Neural cell (in vitro differentiated cells): Measurements from ENCODE around the gene AP3M1. TPM values are rescaled to one million over a fixed set of nuclear protein-coding genes. Genes with fewer than 3 reads are reported as not detected.

Experiments
- H2AFZ ChIP-seq: fragments of 200-600, 300-800 bp; sonication (generic), shearing (Covaris generic); 2 replicates; pipeline ENCODE4 v1.6.0; 2014; ENCODE audit warnings: low read depth, mild to moderate bottlenecking, antibody characterized with exemption, low read length, moderate library complexity
- H3F3A ChIP-seq: fragments of 200-600 bp; shearing (Covaris generic); 2 replicates; pipeline ENCODE4 v1.6.1; 2016; ENCODE audit warnings: mild to moderate bottlenecking, moderate library complexity, mixed read lengths, antibody characterized with exemption, low read length; ENCODE audit not compliant: insufficient read depth, poor library complexity, severe bottlenecking
- H3K27ac ChIP-seq: fragments of 200-600, 300-800 bp; sonication (generic), shearing (Covaris generic); 2 replicates; pipeline ENCODE4 v1.5.1; 2014; ENCODE audit warnings: mild to moderate bottlenecking, low read length, moderate library complexity
- H3K27me3 ChIP-seq: fragments of 300-800, 200-600 bp; sonication (generic), shearing (Covaris generic); 2 replicates; pipeline ENCODE4 v1.6.0; 2014; ENCODE audit warnings: mild to moderate bottlenecking, low read depth, low read length, moderate library complexity; ENCODE audit not compliant: insufficient read depth
- H3K36me3 ChIP-seq: fragments of 300-800, 200-600 bp; sonication (generic), shearing (Covaris generic); 2 replicates; pipeline ENCODE4 v1.5.1; 2014; ENCODE audit warnings: mild to moderate bottlenecking, antibody characterized with exemption, low read length, moderate library complexity; ENCODE audit not compliant: insufficient read depth
- H3K4me2 ChIP-seq: fragments of 300-800, 200-600 bp; sonication (generic), shearing (Covaris generic); 2 replicates; pipeline ENCODE4 v1.6.0; 2014; ENCODE audit warnings: mild to moderate bottlenecking, low read length
- H3K4me3 ChIP-seq: fragments of 300-800, 200-600 bp; sonication (generic), shearing (Covaris generic); 2 replicates; pipeline ENCODE4 v1.5.1; 2014; ENCODE audit warnings: mild to moderate bottlenecking, low read length, moderate library complexity
- H3K79me2 ChIP-seq: fragments of 200-600 bp; shearing (Covaris generic); replicated peaks from 2 replicates; pipeline ENCODE4 v1.6.0; 2014; ENCODE audit warnings: mild to moderate bottlenecking, low read length, moderate library complexity; ENCODE audit not compliant: insufficient read depth
- H3K9ac ChIP-seq: fragments of 300-800, 200-600 bp; sonication (generic), shearing (Covaris generic); 2 replicates; pipeline ENCODE4 v1.6.1; 2016; ENCODE audit warnings: mild to moderate bottlenecking, low read length, mixed read lengths
- H3K9me2 ChIP-seq: fragments of 200-600 bp; shearing (Covaris generic); 2 replicates; pipeline ENCODE4 v1.6.1; 2016; ENCODE audit warnings: mild to moderate bottlenecking, low read length, mixed read lengths; ENCODE audit not compliant: insufficient read depth
- H3K9me3 ChIP-seq: fragments of 200-600, 300-800 bp; sonication (generic), shearing (Covaris generic); 2 replicates; pipeline ENCODE4 v1.6.1; 2016; ENCODE audit warnings: mild to moderate bottlenecking, mixed run types, low read length, moderate library complexity, mixed read lengths
- H4K20me1 ChIP-seq: fragments of 200-600 bp; shearing (Covaris generic); 2 replicates; pipeline ENCODE4 v1.6.1; 2016; ENCODE audit warnings: mild to moderate bottlenecking, mixed run types; ENCODE audit not compliant: insufficient read depth
- EP300 ChIP-seq: fragments of 450-650 bp; conservative IDR thresholded peaks from 2 replicates; pipeline ENCODE4 v1.6.1; 2014; ENCODE audit warnings: antibody characterized with exemption, mild to moderate bottlenecking, moderate library complexity; ENCODE audit not compliant: poor library complexity, severe bottlenecking
- EZH2 ChIP-seq: fragments of 200-600, 300-800 bp; shearing (Covaris generic), sonication (generic); IDR thresholded peaks from 2 replicates; pipeline ENCODE4 v1.6.1; 2014; ENCODE audit warnings: antibody characterized with exemption, low read length, borderline replicate concordance, mild to moderate bottlenecking; ENCODE audit not compliant: insufficient read depth, poor library complexity, severe bottlenecking
- MXI1 ChIP-seq: fragments of 450-650 bp; conservative IDR thresholded peaks from 2 replicates; pipeline ENCODE4 v1.6.1; 2014; ENCODE audit warnings: antibody characterized with exemption, mild to moderate bottlenecking; ENCODE audit not compliant: poor library complexity, severe bottlenecking
- POLR2AphosphoS5 ChIP-seq: IDR thresholded peaks from 2 replicates; pipeline ENCODE4 v1.6.1; 2012
- RAD21 ChIP-seq: fragments of 450-650 bp; conservative IDR thresholded peaks from 2 replicates; pipeline ENCODE4 v1.6.1; 2014; ENCODE audit warnings: antibody characterized with exemption, mild to moderate bottlenecking, moderate library complexity
- SMC3 ChIP-seq: fragments of 450-650 bp; conservative IDR thresholded peaks from 2 replicates; pipeline ENCODE4 v1.6.1; 2014; ENCODE audit warnings: antibody characterized with exemption, mild to moderate bottlenecking, moderate library complexity; ENCODE audit not compliant: poor library complexity
- TAF1 ChIP-seq: IDR thresholded peaks from 2 replicates; pipeline ENCODE4 v1.6.1; 2012; ENCODE audit warnings: low read depth
- polyA minus RNA-seq: library from RNA; depleted of rRNA, polyadenylated mRNA; stranded (reverse); fragments of >200 nt; gene quantifications from 2 replicates; pipeline ENCODE4 v1.2.3, GENCODE V29; 2014
- polyA plus RNA-seq: library from polyadenylated mRNA; depleted of rRNA; stranded (reverse); fragments of >200 nt; gene quantifications from 2 replicates; pipeline ENCODE4 v1.2.3, GENCODE V29; 2014
- TF ChIP-seq, protein P1 (sequence below): IDR thresholded peaks from 2 replicates; pipeline ENCODE4 v1.6.1; 2012; ENCODE audit warnings: borderline replicate concordance
- TF ChIP-seq, protein P2 (sequence below): fragments of 450-650 bp; IDR thresholded peaks from 2 replicates; pipeline ENCODE4 v1.5.1; 2014; ENCODE audit warnings: antibody characterized with exemption, mild to moderate bottlenecking, moderate library complexity; ENCODE audit not compliant: poor library complexity, severe bottlenecking

AP3M1 gene, protein sequence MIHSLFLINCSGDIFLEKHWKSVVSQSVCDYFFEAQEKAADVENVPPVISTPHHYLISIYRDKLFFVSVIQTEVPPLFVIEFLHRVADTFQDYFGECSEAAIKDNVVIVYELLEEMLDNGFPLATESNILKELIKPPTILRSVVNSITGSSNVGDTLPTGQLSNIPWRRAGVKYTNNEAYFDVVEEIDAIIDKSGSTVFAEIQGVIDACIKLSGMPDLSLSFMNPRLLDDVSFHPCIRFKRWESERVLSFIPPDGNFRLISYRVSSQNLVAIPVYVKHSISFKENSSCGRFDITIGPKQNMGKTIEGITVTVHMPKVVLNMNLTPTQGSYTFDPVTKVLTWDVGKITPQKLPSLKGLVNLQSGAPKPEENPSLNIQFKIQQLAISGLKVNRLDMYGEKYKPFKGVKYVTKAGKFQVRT
- polyA plus RNA-seq (26.7 and 28.1 TPM in 2 replicates), polyA minus RNA-seq (61.6 and 65.5 TPM in 2 replicates)

DNA sequence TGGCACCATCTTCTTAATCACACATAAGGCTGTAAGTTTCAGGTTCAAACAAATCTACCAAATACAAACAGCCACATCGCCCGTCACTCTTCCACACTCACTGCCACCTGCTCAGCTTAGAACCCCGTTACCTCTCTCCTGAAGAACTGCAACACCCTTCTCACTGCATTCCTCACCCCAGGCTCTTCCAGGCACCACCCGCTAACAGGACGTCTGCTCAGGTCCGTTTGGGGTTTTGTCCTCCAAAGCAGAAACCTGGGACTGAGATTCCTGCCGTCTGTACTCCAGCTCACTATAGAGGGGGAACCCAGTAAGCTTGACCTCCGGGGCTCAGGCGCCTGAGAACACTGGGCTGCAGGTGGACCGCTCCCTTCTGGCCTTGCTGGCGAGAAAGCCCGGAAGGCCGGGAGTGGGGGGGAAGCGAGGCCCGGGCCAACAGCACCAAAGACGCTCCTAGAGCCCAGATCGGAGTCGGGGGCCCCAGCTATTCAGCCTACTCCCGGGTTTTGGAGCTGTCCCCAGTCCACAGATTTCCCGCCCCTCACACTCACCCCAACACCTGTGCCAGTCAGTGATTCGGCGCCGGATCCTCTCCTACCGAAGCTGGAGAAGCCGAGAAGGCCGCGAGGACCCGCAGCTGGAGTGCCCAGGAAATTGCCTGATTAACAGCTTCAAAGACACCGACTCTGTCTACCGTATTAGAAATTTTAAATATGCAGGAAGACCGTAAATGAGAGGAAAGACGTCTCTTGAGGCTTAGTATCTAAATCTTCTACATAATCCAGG lies at the start of gene AP3M1:
AP3M1 (minus strand) TSS at position 625 of the 786 bp plus-strand sequence. CDS start 12,449 bp downstream, outside the sequence.
- peak; percentile 67 for TF ChIP-seq POLR2AphosphoS5
- TF ChIP-seq MXI1, result peak; percentile 45
- TF ChIP-seq SMC3, result no peak
- TF ChIP-seq EZH2, result no peak
- no peak for TF ChIP-seq TAF1
- peak; percentile 30 for TF ChIP-seq RAD21
- TF ChIP-seq EP300, result no peak
- TF ChIP-seq, protein P1, sequence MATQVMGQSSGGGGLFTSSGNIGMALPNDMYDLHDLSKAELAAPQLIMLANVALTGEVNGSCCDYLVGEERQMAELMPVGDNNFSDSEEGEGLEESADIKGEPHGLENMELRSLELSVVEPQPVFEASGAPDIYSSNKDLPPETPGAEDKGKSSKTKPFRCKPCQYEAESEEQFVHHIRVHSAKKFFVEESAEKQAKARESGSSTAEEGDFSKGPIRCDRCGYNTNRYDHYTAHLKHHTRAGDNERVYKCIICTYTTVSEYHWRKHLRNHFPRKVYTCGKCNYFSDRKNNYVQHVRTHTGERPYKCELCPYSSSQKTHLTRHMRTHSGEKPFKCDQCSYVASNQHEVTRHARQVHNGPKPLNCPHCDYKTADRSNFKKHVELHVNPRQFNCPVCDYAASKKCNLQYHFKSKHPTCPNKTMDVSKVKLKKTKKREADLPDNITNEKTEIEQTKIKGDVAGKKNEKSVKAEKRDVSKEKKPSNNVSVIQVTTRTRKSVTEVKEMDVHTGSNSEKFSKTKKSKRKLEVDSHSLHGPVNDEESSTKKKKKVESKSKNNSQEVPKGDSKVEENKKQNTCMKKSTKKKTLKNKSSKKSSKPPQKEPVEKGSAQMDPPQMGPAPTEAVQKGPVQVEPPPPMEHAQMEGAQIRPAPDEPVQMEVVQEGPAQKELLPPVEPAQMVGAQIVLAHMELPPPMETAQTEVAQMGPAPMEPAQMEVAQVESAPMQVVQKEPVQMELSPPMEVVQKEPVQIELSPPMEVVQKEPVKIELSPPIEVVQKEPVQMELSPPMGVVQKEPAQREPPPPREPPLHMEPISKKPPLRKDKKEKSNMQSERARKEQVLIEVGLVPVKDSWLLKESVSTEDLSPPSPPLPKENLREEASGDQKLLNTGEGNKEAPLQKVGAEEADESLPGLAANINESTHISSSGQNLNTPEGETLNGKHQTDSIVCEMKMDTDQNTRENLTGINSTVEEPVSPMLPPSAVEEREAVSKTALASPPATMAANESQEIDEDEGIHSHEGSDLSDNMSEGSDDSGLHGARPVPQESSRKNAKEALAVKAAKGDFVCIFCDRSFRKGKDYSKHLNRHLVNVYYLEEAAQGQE, result no peak
- TF ChIP-seq, protein P2, sequence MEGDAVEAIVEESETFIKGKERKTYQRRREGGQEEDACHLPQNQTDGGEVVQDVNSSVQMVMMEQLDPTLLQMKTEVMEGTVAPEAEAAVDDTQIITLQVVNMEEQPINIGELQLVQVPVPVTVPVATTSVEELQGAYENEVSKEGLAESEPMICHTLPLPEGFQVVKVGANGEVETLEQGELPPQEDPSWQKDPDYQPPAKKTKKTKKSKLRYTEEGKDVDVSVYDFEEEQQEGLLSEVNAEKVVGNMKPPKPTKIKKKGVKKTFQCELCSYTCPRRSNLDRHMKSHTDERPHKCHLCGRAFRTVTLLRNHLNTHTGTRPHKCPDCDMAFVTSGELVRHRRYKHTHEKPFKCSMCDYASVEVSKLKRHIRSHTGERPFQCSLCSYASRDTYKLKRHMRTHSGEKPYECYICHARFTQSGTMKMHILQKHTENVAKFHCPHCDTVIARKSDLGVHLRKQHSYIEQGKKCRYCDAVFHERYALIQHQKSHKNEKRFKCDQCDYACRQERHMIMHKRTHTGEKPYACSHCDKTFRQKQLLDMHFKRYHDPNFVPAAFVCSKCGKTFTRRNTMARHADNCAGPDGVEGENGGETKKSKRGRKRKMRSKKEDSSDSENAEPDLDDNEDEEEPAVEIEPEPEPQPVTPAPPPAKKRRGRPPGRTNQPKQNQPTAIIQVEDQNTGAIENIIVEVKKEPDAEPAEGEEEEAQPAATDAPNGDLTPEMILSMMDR, result no peak
- Histone ChIP-seq H4K20me1 (no peaks in the 10 kb centered on the region), H3K4me2 (peak within 1 kb of the TSS; percentile 74), H3F3A (no peaks in the 10 kb centered on the region), H2AFZ (peak within 1 kb of the TSS; percentile 93), H3K36me3 (no peaks in the 10 kb centered on the region), H3K9me3 (no peaks in the 10 kb centered on the region), H3K27me3 (no peaks in the 10 kb centered on the region), H3K79me2 (peaks cover 63% of the 10 kb centered on the region), H3K4me3 (peak within 1 kb of the TSS; percentile 91), H3K9me2 (no peaks in the 10 kb centered on the region), H3K9ac (peak within 1 kb of the TSS; percentile 89), H3K27ac (peak within 1 kb of the TSS; percentile 96)

DNA sequence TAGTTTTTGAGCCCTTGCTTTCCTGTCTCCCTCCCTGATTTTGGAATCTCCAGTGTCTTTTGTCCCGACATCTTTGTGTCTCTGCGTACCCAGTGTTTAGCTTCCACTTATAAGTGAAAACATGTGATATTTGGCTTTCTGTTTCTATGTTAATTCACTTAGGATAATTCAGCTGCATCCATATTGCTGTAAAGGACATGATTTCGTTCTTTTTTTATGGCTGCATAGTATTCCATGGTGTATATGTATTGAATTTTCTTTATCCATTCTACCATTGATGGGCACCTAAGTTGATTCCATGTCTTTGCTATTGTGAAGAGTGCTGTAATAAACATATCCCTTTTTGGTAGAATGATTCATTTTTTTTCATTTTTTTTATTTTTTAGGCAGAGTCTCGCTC lies 48.7 kb upstream of the AP3M1 start:
- TF ChIP-seq TAF1, result no peak
- TF ChIP-seq MXI1, result no peak
- no peaks in the 10 kb centered on the region for H3K36me3 ChIP-seq
- H3K27me3 ChIP-seq, result no peaks in the 10 kb centered on the region
- H3K79me2 ChIP-seq, result peaks cover 3% of the 10 kb centered on the region
- no peak overlapping the region for H3K4me2 ChIP-seq
- no peaks in the 10 kb centered on the region for H3K9me2 ChIP-seq
- no peak overlapping the region for H2AFZ ChIP-seq
- H3K27ac ChIP-seq, result no peak overlapping the region
- no peaks in the 10 kb centered on the region for H3K9me3 ChIP-seq
- H3K9ac ChIP-seq, result no peak overlapping the region
- no peaks in the 10 kb centered on the region for H3F3A ChIP-seq
- no peak overlapping the region for H3K4me3 ChIP-seq
- H4K20me1 ChIP-seq, result no peaks in the 10 kb centered on the region
